Measurements from ENCODE around the gene SLC22A17. TPM values are rescaled to one million over a fixed set of nuclear protein-coding genes. Genes with fewer than 3 reads are reported as not detected.
A peak's percentile ranks its signal among the peaks of the same experiment; 100 is the strongest.

Gene SLC22A17
- total RNA-seq, 2 experiments from 2014 or later, result 3.0 to 3.4 TPM

DNA sequence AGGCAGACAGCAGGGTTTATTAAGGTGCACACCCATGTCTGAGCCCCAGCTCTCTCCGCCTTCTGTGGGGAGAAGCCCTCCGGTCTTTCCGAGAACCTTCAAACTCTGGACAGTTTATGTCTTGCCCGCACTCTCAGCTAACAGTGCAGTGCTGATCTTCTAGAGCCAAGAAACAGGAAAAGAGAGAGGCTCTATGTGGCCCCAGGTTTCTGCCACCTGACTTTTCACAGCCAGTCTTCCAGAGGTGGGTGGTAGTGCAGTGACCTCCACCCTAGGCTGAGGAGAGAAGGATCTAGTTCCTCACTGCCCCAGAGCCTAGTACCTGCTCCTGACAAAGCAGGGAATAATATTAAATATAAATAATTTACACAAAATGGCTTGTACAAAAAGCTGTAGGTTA, 4.0 kb upstream of the SLC22A17 start:
- no peak overlapping the region for H3K27ac Mint-ChIP-seq
- peaks cover 5% of the 10 kb centered on the region for H3K4me1 Mint-ChIP-seq
- peaks cover 28% of the 10 kb centered on the region for H3K27me3 Mint-ChIP-seq
- CTCF ChIA-PET, result interaction anchor here (1.4 kb wide), 1 partner anchor 11 kb away, joined by 4 read pairs; no protein-coding TSS in a partner anchor
- DNase-seq, result no peak
- POLR2A ChIA-PET, result no interaction called here
- no peaks in the 10 kb centered on the region for H3K36me3 Mint-ChIP-seq (ENCODE audit: low read depth)
- H3K4me3 Mint-ChIP-seq, result no peak overlapping the region
- no peaks in the 10 kb centered on the region for H3K9me3 Mint-ChIP-seq

DNA sequence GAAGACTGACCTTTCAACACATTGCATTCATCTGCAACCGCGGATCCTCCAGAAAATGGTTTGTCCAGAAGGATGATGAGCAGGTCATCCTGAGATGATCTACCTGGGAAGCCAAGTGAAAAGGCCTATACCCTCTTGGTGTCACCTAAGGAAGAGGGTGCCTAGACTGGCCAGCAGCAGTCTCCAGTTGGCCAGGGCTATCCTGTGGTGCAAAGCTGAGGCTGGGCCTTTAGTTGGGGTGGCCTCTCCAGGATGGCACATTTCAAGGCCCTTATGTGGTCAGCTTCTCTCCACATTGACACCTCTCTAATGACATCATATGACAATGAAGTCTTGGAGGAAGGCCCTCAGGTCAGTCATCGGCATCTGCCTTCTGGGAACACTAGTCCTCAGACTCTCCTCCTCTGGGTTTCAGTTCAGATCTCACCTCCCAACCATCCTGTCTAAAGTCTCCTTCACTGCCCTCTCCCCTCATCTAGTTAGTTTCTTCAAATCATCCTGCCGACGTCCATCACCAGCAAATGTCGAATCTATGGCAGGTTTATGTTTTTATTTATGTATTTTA, 3.3 kb upstream of the SLC22A17 start:
- peaks cover 33% of the 10 kb centered on the region for H3K27me3 Mint-ChIP-seq
- H3K36me3 Mint-ChIP-seq (ENCODE audit: low read depth), result no peaks in the 10 kb centered on the region
- POLR2A ChIA-PET, result no interaction called here
- peaks cover 9% of the 10 kb centered on the region for H3K4me1 Mint-ChIP-seq
- H3K27ac Mint-ChIP-seq, result no peak overlapping the region
- H3K4me3 Mint-ChIP-seq, result no peak overlapping the region
- no peak for DNase-seq
- CTCF ChIA-PET, result no interaction called here
- H3K9me3 Mint-ChIP-seq, result no peaks in the 10 kb centered on the region

DNA sequence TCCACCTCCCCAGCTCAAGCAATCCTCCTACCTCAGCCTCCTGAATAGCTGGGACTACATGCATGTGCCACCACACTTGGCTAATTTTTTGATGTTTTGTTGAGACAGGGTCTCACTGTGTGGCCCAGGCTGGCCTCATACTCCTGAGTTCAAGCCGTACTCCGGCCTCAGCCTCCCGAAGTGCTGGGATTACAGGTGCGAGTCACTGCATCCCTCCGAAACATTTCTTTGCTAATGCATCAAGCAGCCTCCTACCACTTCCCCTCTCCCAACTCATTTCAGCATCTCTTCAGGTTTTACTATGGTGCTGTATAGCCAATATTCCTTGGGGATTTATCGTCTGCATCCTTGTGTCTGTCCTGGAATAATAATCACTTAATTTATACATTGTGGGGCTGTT, 2.3 kb upstream of the SLC22A17 start:
- no peaks in the 10 kb centered on the region for H3K9me3 Mint-ChIP-seq
- no peaks in the 10 kb centered on the region for H3K36me3 Mint-ChIP-seq (ENCODE audit: low read depth)
- CTCF ChIA-PET, result interaction anchor here (1.0 to 2.4 kb wide), 2 partner anchors 9 to 25 kb away, joined by 4 to 8 read pairs; no protein-coding TSS in a partner anchor
- POLR2A ChIA-PET, result no interaction called here
- H3K27ac Mint-ChIP-seq, result no peak overlapping the region
- no peak overlapping the region for H3K4me3 Mint-ChIP-seq
- no peak for DNase-seq
- peaks cover 41% of the 10 kb centered on the region for H3K27me3 Mint-ChIP-seq
- H3K4me1 Mint-ChIP-seq, result peaks cover 9% of the 10 kb centered on the region

DNA sequence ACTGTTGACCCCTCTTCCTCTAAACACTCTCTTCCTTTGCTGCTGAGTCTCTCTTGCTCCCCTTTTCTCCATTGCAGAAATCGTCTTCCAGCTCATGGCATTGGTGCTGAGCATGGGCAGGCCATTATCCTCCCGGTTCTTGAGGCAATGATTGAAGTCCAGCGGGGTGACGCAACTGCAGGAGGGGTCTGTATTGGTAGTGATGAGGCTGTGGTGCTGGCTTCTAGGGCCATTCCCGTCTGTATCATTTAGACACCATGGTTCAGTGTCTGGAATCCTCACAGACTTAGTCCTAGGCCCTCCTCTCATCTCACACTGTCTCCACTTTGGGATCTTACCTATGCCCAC, 720 bp upstream of the SLC22A17 start:
- Mint-ChIP-seq H3K36me3 (ENCODE audit: low read depth) (no peaks in the 10 kb centered on the region), H3K27ac (no peak overlapping the region), H3K9me3 (no peaks in the 10 kb centered on the region), H3K4me3 (peak overlapping the region; percentile 66), H3K27me3 (peaks cover 41% of the 10 kb centered on the region), H3K4me1 (peaks cover 9% of the 10 kb centered on the region)
- ChIA-PET POLR2A (no interaction called here), CTCF (interaction anchor here (0.8 to 2.4 kb wide), 6 partner anchors 8 to 126 kb away, joined by 3 to 8 read pairs (median 4); no protein-coding TSS in a partner anchor)
- DNase-seq, result no peak

- POLR2A ChIA-PET, result no interaction called here
- CTCF ChIA-PET, result interaction anchor here (0.6 to 1.2 kb wide), 3 partner anchors 41 to 763 kb away, joined by 3 read pairs; no protein-coding TSS in a partner anchor
- peaks cover 41% of the 10 kb centered on the region for H3K27me3 Mint-ChIP-seq
- no peak overlapping the region for H3K27ac Mint-ChIP-seq
- no peaks in the 10 kb centered on the region for H3K9me3 Mint-ChIP-seq
- H3K4me1 Mint-ChIP-seq, result peaks cover 9% of the 10 kb centered on the region
- peak overlapping the region; percentile 66 for H3K4me3 Mint-ChIP-seq
- DNase-seq, result no peak
- H3K36me3 Mint-ChIP-seq (ENCODE audit: low read depth), result no peaks in the 10 kb centered on the region
These were observed 794 bp downstream of the SLC22A17 start for GRCh38 chr14:23351681-23352505.

GRCh38 chr14:23349156-23349845, 3.4 kb downstream of the SLC22A17 start:
- POLR2A ChIA-PET, result no interaction called here
- DNase-seq, result no peak
- no peaks in the 10 kb centered on the region for H3K36me3 Mint-ChIP-seq (ENCODE audit: low read depth)
- H3K27ac Mint-ChIP-seq, result no peak overlapping the region
- H3K4me1 Mint-ChIP-seq, result peaks cover 9% of the 10 kb centered on the region
- CTCF ChIA-PET, result no interaction called here
- H3K9me3 Mint-ChIP-seq, result no peaks in the 10 kb centered on the region
- peaks cover 29% of the 10 kb centered on the region for H3K27me3 Mint-ChIP-seq
- H3K4me3 Mint-ChIP-seq, result no peak overlapping the region

- Mint-ChIP-seq H3K4me3 (no peak overlapping the region), H3K27me3 (peaks cover 21% of the 10 kb centered on the region), H3K27ac (no peak overlapping the region), H3K9me3 (no peaks in the 10 kb centered on the region), H3K36me3 (ENCODE audit: low read depth) (no peaks in the 10 kb centered on the region), H3K4me1 (peaks cover 9% of the 10 kb centered on the region)
- ChIA-PET POLR2A (no interaction called here), CTCF (interaction anchor here (1.1 kb wide), 1 partner anchor 32 kb away, joined by 7 read pairs; no protein-coding TSS in a partner anchor)
- no peak for DNase-seq
These were observed 4.4 kb downstream of the SLC22A17 start for GRCh38 chr14:23348297-23348655.

- POLR2A ChIA-PET, result no interaction called here
- H3K36me3 Mint-ChIP-seq (ENCODE audit: low read depth), result no peaks in the 10 kb centered on the region
- H3K27me3 Mint-ChIP-seq, result peaks cover 15% of the 10 kb centered on the region
- no peak overlapping the region for H3K27ac Mint-ChIP-seq
- H3K9me3 Mint-ChIP-seq, result no peaks in the 10 kb centered on the region
- no peak overlapping the region for H3K4me3 Mint-ChIP-seq
- H3K4me1 Mint-ChIP-seq, result peaks cover 4% of the 10 kb centered on the region
- no peak for DNase-seq
- CTCF ChIA-PET, result interaction anchor here (1.1 kb wide), 2 partner anchors 20 to 32 kb away, joined by 3 to 7 read pairs; no protein-coding TSS in a partner anchor
These were observed 5.0 kb downstream of the SLC22A17 start for GRCh38 chr14:23347406-23348296.

DNA sequence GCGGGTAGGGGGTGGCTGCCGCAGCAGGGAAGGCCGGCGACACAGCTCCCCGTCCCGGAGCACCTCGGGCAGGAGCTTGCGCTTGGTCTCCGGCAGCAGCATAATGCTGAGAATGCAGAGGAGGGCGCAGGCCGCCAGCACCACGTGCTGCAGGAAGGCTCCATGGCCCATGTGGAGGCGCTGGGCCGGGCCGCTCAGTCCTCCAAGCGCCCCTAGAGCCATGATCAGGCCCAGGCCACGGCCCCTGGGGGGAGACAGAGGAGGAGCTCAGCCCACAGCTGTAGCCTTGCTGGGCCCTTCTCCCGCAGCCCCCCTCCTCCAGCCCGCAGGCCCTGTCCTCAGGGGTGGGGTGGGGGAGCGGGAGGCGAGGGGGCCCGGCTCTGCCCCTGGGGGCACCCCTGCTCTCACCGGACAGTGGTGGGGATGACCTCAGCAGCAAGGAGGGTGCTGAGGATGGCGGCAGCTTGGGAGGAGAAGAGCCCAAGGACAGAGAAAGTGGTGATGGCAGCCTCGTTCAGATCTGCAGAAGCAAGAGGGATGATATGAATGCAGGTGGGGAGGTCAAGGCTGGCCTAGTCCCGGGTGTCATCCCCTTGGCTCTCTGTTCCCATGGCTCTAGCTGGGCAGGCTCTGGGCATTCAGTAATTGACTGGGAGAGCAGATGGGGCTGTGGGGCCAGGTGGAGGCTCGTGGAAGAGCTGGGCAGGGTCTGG, 5.8 kb downstream of the SLC22A17 start:
- no peak overlapping the region for H3K27ac Mint-ChIP-seq
- CTCF ChIA-PET, result interaction anchor here (0.6 to 1.8 kb wide), 5 partner anchors 11 to 1829 kb away, joined by 3 to 7 read pairs (median 3); no protein-coding TSS in a partner anchor
- no peaks in the 10 kb centered on the region for H3K36me3 Mint-ChIP-seq (ENCODE audit: low read depth)
- no peaks in the 10 kb centered on the region for H3K9me3 Mint-ChIP-seq
- peaks cover 15% of the 10 kb centered on the region for H3K27me3 Mint-ChIP-seq
- peaks cover 4% of the 10 kb centered on the region for H3K4me1 Mint-ChIP-seq
- H3K4me3 Mint-ChIP-seq, result no peak overlapping the region
- POLR2A ChIA-PET, result no interaction called here
- DNase-seq, result no peak

GRCh38 chr14:23345987-23346692, 6.5 kb downstream of the SLC22A17 start:
- Mint-ChIP-seq H3K9me3 (no peaks in the 10 kb centered on the region), H3K4me1 (peaks cover 2% of the 10 kb centered on the region), H3K4me3 (no peak overlapping the region), H3K27me3 (peaks cover 12% of the 10 kb centered on the region), H3K36me3 (ENCODE audit: low read depth) (no peaks in the 10 kb centered on the region), H3K27ac (no peak overlapping the region)
- POLR2A ChIA-PET, result interaction anchor here (0.6 kb wide), 1 partner anchor 209 kb away, joined by 3 read pairs; no protein-coding TSS in a partner anchor
- CTCF ChIA-PET, result interaction anchor here (0.6 to 1.8 kb wide), 7 partner anchors 9 to 1829 kb away, joined by 3 to 4 read pairs (median 3); partner anchors contain the start of gene PPP1R3E
- no peak for DNase-seq

DNA sequence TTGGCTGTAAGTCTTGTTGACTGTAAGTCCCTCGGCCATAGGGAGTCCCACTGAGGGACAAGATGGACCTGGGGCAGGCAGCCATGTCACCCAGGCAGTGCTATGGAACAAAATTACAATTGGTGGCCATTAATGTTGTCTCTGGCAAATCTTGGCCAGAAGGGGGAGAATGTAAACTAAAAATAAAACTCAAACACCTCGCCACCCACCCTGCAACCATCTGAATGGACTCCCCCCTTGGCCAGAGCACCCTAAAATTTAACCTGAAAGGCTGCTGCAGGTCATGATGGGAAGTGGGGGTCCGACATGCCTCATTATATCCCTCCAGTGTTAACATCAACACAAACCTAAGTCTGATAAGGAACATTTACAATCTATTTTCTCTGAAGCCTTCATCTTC, 8.2 kb downstream of the SLC22A17 start:
- Mint-ChIP-seq H3K4me1 (no peaks in the 10 kb centered on the region), H3K36me3 (ENCODE audit: low read depth) (no peaks in the 10 kb centered on the region), H3K9me3 (no peaks in the 10 kb centered on the region), H3K27ac (no peak overlapping the region), H3K4me3 (no peak overlapping the region), H3K27me3 (peaks cover 7% of the 10 kb centered on the region)
- CTCF ChIA-PET, result interaction anchor here (0.9 kb wide), 1 partner anchor 33 kb away, joined by 3 read pairs; no protein-coding TSS in a partner anchor
- DNase-seq, result no peak
- POLR2A ChIA-PET, result no interaction called here

Data from activated CD4-positive, alpha-beta T cell treated with anti-CD3 and anti-CD28 coated beads, Interleukin-2, amount 10 ng/mL, durations not matched to agents 7 days and 5 days (primary cell).